Measurements from ENCODE around the gene SSBP2.

SSBP2 gene

GRCh38 chr5:81763294-81763928, 12.5 kb upstream of the SSBP2 start:
- DNase-seq = no peak

GRCh38 chr5:81762853-81763252, 12.0 kb upstream of the SSBP2 start:
- DNase-seq = no peak

GRCh38 chr5:81762401-81762800, 11.5 kb upstream of the SSBP2 start:
- no peak for DNase-seq

- no peak for DNase-seq
Observed at GRCh38 chr5:81761970-81762369, 11.1 kb upstream of the SSBP2 start.

GRCh38 chr5:81761270-81761669, 10.4 kb upstream of the SSBP2 start:
- no peak for DNase-seq

- no peak for DNase-seq
Observed at GRCh38 chr5:81760521-81760920, 9.6 kb upstream of the SSBP2 start.

- peak; percentile 29 for DNase-seq
Observed at GRCh38 chr5:81759632-81760005, 8.7 kb upstream of the SSBP2 start.

- no peak for DNase-seq
Observed at GRCh38 chr5:81757404-81757803, 6.5 kb upstream of the SSBP2 start.

- DNase-seq = no peak
Observed at GRCh38 chr5:81756016-81756415, 5.1 kb upstream of the SSBP2 start.

- DNase-seq = no peak
Observed at GRCh38 chr5:81755320-81755719, 4.4 kb upstream of the SSBP2 start.

- no peak for DNase-seq
Observed at GRCh38 chr5:81754621-81755020, 3.7 kb upstream of the SSBP2 start.

- DNase-seq = no peak
Observed at GRCh38 chr5:81753429-81753828, 2.5 kb upstream of the SSBP2 start.

- DNase-seq = no peak
Observed at GRCh38 chr5:81752644-81752963, 1.7 kb upstream of the SSBP2 start.

GRCh38 chr5:81751836-81752643, 1.1 kb upstream of the SSBP2 start:
- no peak for DNase-seq

- DNase-seq = peak; percentile 35
Observed at GRCh38 chr5:81750308-81751008, 439 bp downstream of the SSBP2 start.

- no peak for DNase-seq
Observed at GRCh38 chr5:81749561-81750307, 1.2 kb downstream of the SSBP2 start.

GRCh38 chr5:81749192-81749560, 1.7 kb downstream of the SSBP2 start:
- no peak for DNase-seq

- no peak for DNase-seq
Observed at GRCh38 chr5:81748556-81748955, 2.3 kb downstream of the SSBP2 start.

- no peak for DNase-seq
Observed at GRCh38 chr5:81747030-81747429, 3.9 kb downstream of the SSBP2 start.

- DNase-seq = no peak
Observed at GRCh38 chr5:81740758-81741157, 10.1 kb downstream of the SSBP2 start.

GRCh38 chr5:81739291-81739690, 11.6 kb downstream of the SSBP2 start:
- no peak for DNase-seq

- DNase-seq = no peak
Observed at GRCh38 chr5:81729276-81729675, 21.6 kb downstream of the SSBP2 start.

GRCh38 chr5:81728301-81728700, 22.6 kb downstream of the SSBP2 start:
- DNase-seq = peak; percentile 45

- no peak for DNase-seq
Observed at GRCh38 chr5:81726297-81726696, 24.6 kb downstream of the SSBP2 start.
